CD8-positive, alpha-beta memory T cell (primary cell): Measurements from ENCODE around the gene PPP2R3A. TPM values are rescaled to one million over a fixed set of nuclear protein-coding genes. Genes with fewer than 3 reads are reported as not detected.
"Not testable (repeated sequence)": the region's sequence is repeated elsewhere in the genome, so short reads cannot be mapped to it uniquely, and the experiment has no call there.

Experiments used
- CTCF ChIA-PET: fragments of 350-600 bp; sonication (Branson Sonifier 250); formaldehyde crosslinking; loops from one replicate; lab custom pipeline; 2021; ENCODE audit warnings: antibody characterized with exemption; lab: Charles Lee
- POLR2A ChIA-PET: fragments of 350-600 bp; sonication (Branson Sonifier 250); formaldehyde crosslinking; loops from one replicate; lab custom pipeline; 2021; ENCODE audit warnings: antibody characterized with exemption; lab: Charles Lee
- DNase-seq, 5 donors: peaks; one replicate each; pipeline versions ENCODE4 v3.0.0 to v3.0.0-alpha.2; 2020 to 2022; ENCODE audit warnings: mixed read lengths in 1 of 5
- H3K27ac ChIP-seq: one replicate; pipeline ENCODE4 v1.7.0; 2013; ENCODE audit warnings: low read depth, mild to moderate bottlenecking, low read length, moderate library complexity
- H3K27me3 ChIP-seq: 2 replicates; pipeline ENCODE4 v1.7.0; 2013; ENCODE audit warnings: low read length, mild to moderate bottlenecking; ENCODE audit not compliant: insufficient read depth, poor library complexity, severe bottlenecking
- H3K36me3 ChIP-seq: 2 replicates; pipeline ENCODE4 v1.7.0; 2013; ENCODE audit warnings: mild to moderate bottlenecking, low read length, moderate library complexity; ENCODE audit not compliant: insufficient read depth
- H3K4me1 ChIP-seq: 2 replicates; pipeline ENCODE4 v1.7.0; 2013; ENCODE audit warnings: mild to moderate bottlenecking, low read length, moderate library complexity; ENCODE audit not compliant: insufficient read depth
- H3K4me3 ChIP-seq: 2 replicates; pipeline ENCODE4 v1.7.0; 2013; ENCODE audit warnings: mild to moderate bottlenecking, low read length
- H3K9me3 ChIP-seq: 2 replicates; pipeline ENCODE4 v1.7.0; 2013; ENCODE audit warnings: mild to moderate bottlenecking, low read length
- H3K27ac Mint-ChIP-seq, 8 donors: one replicate each; pipeline ENCODE4 v1.8.0; 2020 to 2021; ENCODE audit warnings: mixed read lengths in 8 of 8, mild to moderate bottlenecking in 6 of 8, inconsistent platforms in 3 of 8, moderate library complexity in 3 of 8
- H3K27me3 Mint-ChIP-seq, 2 donors: one replicate each; pipeline ENCODE4 v1.8.0; 2020 to 2021; ENCODE audit warnings: mixed read lengths in 2 of 2, mild to moderate bottlenecking in 1 of 2, moderate library complexity in 1 of 2
- H3K36me3 Mint-ChIP-seq, 3 donors: one replicate each; pipeline ENCODE4 v1.8.0; 2020 to 2021; ENCODE audit warnings: mixed read lengths in 3 of 3, inconsistent platforms in 1 of 3, mild to moderate bottlenecking in 1 of 3
- H3K4me1 Mint-ChIP-seq, 3 donors: one replicate each; pipeline ENCODE4 v1.8.0; 2020 to 2021; ENCODE audit warnings: mixed read lengths in 3 of 3, inconsistent platforms in 1 of 3, mild to moderate bottlenecking in 1 of 3
- H3K4me3 Mint-ChIP-seq, 7 donors: one replicate each; pipeline ENCODE4 v1.8.0; 2020 to 2021; ENCODE audit warnings: mixed read lengths in 7 of 7, mild to moderate bottlenecking in 6 of 7, moderate library complexity in 4 of 7, inconsistent platforms in 2 of 7
- H3K9me3 Mint-ChIP-seq, 5 donors: one replicate each; pipeline ENCODE4 v1.8.0; 2020 to 2022; ENCODE audit warnings: mixed read lengths in 5 of 5, mild to moderate bottlenecking in 3 of 5, moderate library complexity in 2 of 5, inconsistent platforms in 1 of 5
- polyA plus RNA-seq: library from polyadenylated mRNA; unstranded; fragments of 300-500 nt; fragmentation: Illumina TruSeq; gene quantifications from one replicate; pipeline ENCODE4 v1.2.3, GENCODE V29; 2021
- total RNA-seq, 2 experiments: library from RNA; stranded (reverse); gene quantifications; one replicate each; pipeline ENCODE4 v1.2.3, GENCODE V29; 2021

Gene PPP2R3A
- total and polyA plus RNA-seq, 3 experiments from 2014 or later, result 0.04 to 0.22 (median 0.18) TPM

GRCh38 chr3:136141891-136142290 is 176.4 kb downstream of the PPP2R3A start:
- Histone ChIP-seq H3K4me3 (no peak overlapping the region), H3K9me3 (no peaks in the 10 kb centered on the region), H3K36me3 (no peaks in the 10 kb centered on the region), H3K4me1 (no peaks in the 10 kb centered on the region), H3K27me3 (no peaks in the 10 kb centered on the region), H3K27ac (no peak overlapping the region)
- no peak for DNase-seq
- H3K4me1 Mint-ChIP-seq, result peaks cover 22 to 37% (median 29%) of the 10 kb centered on the region in 3 donors
- ChIA-PET CTCF (no interaction called here), POLR2A (no interaction called here)
- H3K27ac Mint-ChIP-seq, result peak overlapping the region in 7 of 8 donors; percentile 27 to 79 (median 58)
- no peaks in the 10 kb centered on the region for H3K9me3 Mint-ChIP-seq
- H3K36me3 Mint-ChIP-seq, result peaks cover 0 to under 1% (median 0%) of the 10 kb centered on the region in 3 donors
- no peak overlapping the region for H3K4me3 Mint-ChIP-seq
- H3K27me3 Mint-ChIP-seq, result no peaks in the 10 kb centered on the region

GRCh38 chr3:136142592-136142991 is 177.1 kb downstream of the PPP2R3A start:
- ChIA-PET CTCF (no interaction called here), POLR2A (no interaction called here)
- H3K36me3 Mint-ChIP-seq, result peaks cover 0 to 4% (median 0%) of the 10 kb centered on the region in 3 donors
- H3K9me3 ChIP-seq, result no peaks in the 10 kb centered on the region
- peak overlapping the region in 7 of 8 donors; percentile 58 to 79 (median 61) for H3K27ac Mint-ChIP-seq
- H3K4me1 ChIP-seq, result no peaks in the 10 kb centered on the region
- no peak overlapping the region for H3K4me3 ChIP-seq
- no peaks in the 10 kb centered on the region for H3K27me3 ChIP-seq
- H3K27me3 Mint-ChIP-seq, result no peaks in the 10 kb centered on the region
- H3K4me1 Mint-ChIP-seq, result peaks cover 22 to 38% (median 36%) of the 10 kb centered on the region in 3 donors
- H3K4me3 Mint-ChIP-seq, result no peak overlapping the region
- DNase-seq, result no peak
- H3K9me3 Mint-ChIP-seq, result no peaks in the 10 kb centered on the region
- no peaks in the 10 kb centered on the region for H3K36me3 ChIP-seq
- H3K27ac ChIP-seq, result no peak overlapping the region

GRCh38 chr3:136144397-136144796 is 178.9 kb downstream of the PPP2R3A start:
- H3K27ac Mint-ChIP-seq, result peak overlapping the region in 4 of 8 donors; percentile 13 to 79 (median 50)
- H3K27ac ChIP-seq, H3K27me3 Mint-ChIP-seq, H3K4me3 ChIP-seq, POLR2A ChIA-PET, H3K4me1 ChIP-seq, H3K9me3 ChIP-seq, H3K4me3 Mint-ChIP-seq, CTCF ChIA-PET, H3K36me3 ChIP-seq, DNase-seq, H3K9me3 Mint-ChIP-seq, H3K27me3 ChIP-seq: not testable (repeated sequence)
- peaks cover 33 to 52% (median 51%) of the 10 kb centered on the region in 3 donors for H3K4me1 Mint-ChIP-seq
- H3K36me3 Mint-ChIP-seq, result peaks cover 0 to 17% (median 0%) of the 10 kb centered on the region in 3 donors

GRCh38 chr3:136146981-136147729 is 181.6 kb downstream of the PPP2R3A start:
- Histone ChIP-seq H3K4me1 (no peaks in the 10 kb centered on the region), H3K27me3 (no peaks in the 10 kb centered on the region), H3K36me3 (peaks cover 14% of the 10 kb centered on the region), H3K4me3 (no peak overlapping the region), H3K9me3 (no peaks in the 10 kb centered on the region), H3K27ac (no peak overlapping the region)
- CTCF ChIA-PET, result no interaction called here
- Mint-ChIP-seq H3K27ac (peak overlapping the region in 3 of 8 donors; percentile 18 to 94 (median 59)), H3K9me3 (no peaks in the 10 kb centered on the region), H3K4me3 (no peak overlapping the region), H3K36me3 (peaks cover 0 to 43% (median 10%) of the 10 kb centered on the region in 3 donors), H3K4me1 (peaks cover 49 to 65% (median 64%) of the 10 kb centered on the region in 3 donors), H3K27me3 (no peaks in the 10 kb centered on the region)
- POLR2A ChIA-PET, result no interaction called here
- DNase-seq, result no peak

GRCh38 chr3:136149667-136150066 is 184.1 kb downstream of the PPP2R3A start:
- H3K36me3 ChIP-seq, result peaks cover 17% of the 10 kb centered on the region
- CTCF ChIA-PET, result no interaction called here
- POLR2A ChIA-PET, result interaction anchor here (0.7 kb wide), 1 partner anchor 849 kb away, joined by 4 read pairs; no protein-coding TSS in a partner anchor

GRCh38 chr3:136151219-136151618 is 185.7 kb downstream of the PPP2R3A start:
- POLR2A ChIA-PET, result interaction anchor here (1.4 kb wide), 1 partner anchor 45 kb away, joined by 10 read pairs; the partner anchor contains the start of gene MSL2
- Histone ChIP-seq H3K9me3 (no peaks in the 10 kb centered on the region), H3K36me3 (peaks cover 17% of the 10 kb centered on the region), H3K4me3 (no peak overlapping the region), H3K4me1 (peaks cover 12% of the 10 kb centered on the region), H3K27me3 (no peaks in the 10 kb centered on the region), H3K27ac (no peak overlapping the region)
- no peak for DNase-seq
- CTCF ChIA-PET, result no interaction called here
- Mint-ChIP-seq H3K9me3 (no peaks in the 10 kb centered on the region), H3K36me3 (peaks cover 0 to 63% (median 14%) of the 10 kb centered on the region in 3 donors), H3K27me3 (no peaks in the 10 kb centered on the region), H3K4me3 (no peak overlapping the region), H3K4me1 (peaks cover 70 to 90% (median 80%) of the 10 kb centered on the region in 3 donors), H3K27ac (peak overlapping the region in 6 of 8 donors; percentile 5 to 61 (median 32))

More at GRCh38 chr3:136149667-136150066, 184.1 kb downstream of the PPP2R3A start:
- Mint-ChIP-seq H3K36me3 (peaks cover 0 to 57% (median 14%) of the 10 kb centered on the region in 3 donors), H3K4me3 (peak overlapping the region in 2 of 7 donors; percentile 1 to 6), H3K9me3 (no peaks in the 10 kb centered on the region), H3K27ac (peak overlapping the region; percentile 20 to 88 (median 70)), H3K4me1 (peaks cover 62 to 79% (median 76%) of the 10 kb centered on the region in 3 donors), H3K27me3 (no peaks in the 10 kb centered on the region)
- no peak for DNase-seq
- Histone ChIP-seq H3K27ac (no peak overlapping the region), H3K4me3 (no peak overlapping the region), H3K9me3 (no peaks in the 10 kb centered on the region), H3K4me1 (peaks cover 10% of the 10 kb centered on the region), H3K27me3 (no peaks in the 10 kb centered on the region)

GRCh38 chr3:136152176-136152843 is 186.8 kb downstream of the PPP2R3A start:
- Mint-ChIP-seq H3K36me3 (peaks cover 0 to 60% (median 14%) of the 10 kb centered on the region in 3 donors), H3K9me3 (no peaks in the 10 kb centered on the region), H3K27me3 (no peaks in the 10 kb centered on the region), H3K27ac (peak overlapping the region in 5 of 8 donors; percentile 1 to 63 (median 16)), H3K4me1 (peaks cover 73 to 92% (median 85%) of the 10 kb centered on the region in 3 donors), H3K4me3 (peak overlapping the region in 1 of 7 donors; percentile 68)
- ChIA-PET CTCF (no interaction called here), POLR2A (no interaction called here)
- no peaks in the 10 kb centered on the region for H3K9me3 ChIP-seq
- no peak for DNase-seq
- no peaks in the 10 kb centered on the region for H3K27me3 ChIP-seq
- H3K4me1 ChIP-seq, result peaks cover 16% of the 10 kb centered on the region
- peaks cover 17% of the 10 kb centered on the region for H3K36me3 ChIP-seq
- H3K27ac ChIP-seq, result no peak overlapping the region
- H3K4me3 ChIP-seq, result no peak overlapping the region

GRCh38 chr3:136152963-136153362 is 187.4 kb downstream of the PPP2R3A start:
- peaks cover 74 to 92% (median 87%) of the 10 kb centered on the region in 3 donors for H3K4me1 Mint-ChIP-seq
- Histone ChIP-seq H3K9me3 (no peaks in the 10 kb centered on the region), H3K4me1 (peaks cover 21% of the 10 kb centered on the region), H3K27me3 (no peaks in the 10 kb centered on the region), H3K36me3 (peaks cover 17% of the 10 kb centered on the region), H3K4me3 (no peak overlapping the region), H3K27ac (no peak overlapping the region)
- peaks cover 0 to 55% (median 14%) of the 10 kb centered on the region in 3 donors for H3K36me3 Mint-ChIP-seq
- POLR2A ChIA-PET, result no interaction called here
- no peaks in the 10 kb centered on the region for H3K27me3 Mint-ChIP-seq
- CTCF ChIA-PET, result no interaction called here
- H3K4me3 Mint-ChIP-seq, result peak overlapping the region in 5 of 7 donors; percentile 5 to 68 (median 31)
- peak overlapping the region in 6 of 8 donors; percentile 1 to 76 (median 40) for H3K27ac Mint-ChIP-seq
- H3K9me3 Mint-ChIP-seq, result no peaks in the 10 kb centered on the region
- DNase-seq, result no peak
